Peyer's patch (tissue), 4 donors: ENCODE results near the gene KDM2B. TPM values are rescaled to one million over a fixed set of nuclear protein-coding genes. Genes with fewer than 3 reads are reported as not detected.

Experiments used
- DNase-seq, 3 donors: peaks; one replicate each; pipeline ENCODE4 v3.0.0-alpha.2; 2017 to 2019
- H3K27ac ChIP-seq, 4 donors: fragments of 200-600 bp; sonication (generic); one replicate each; pipeline ENCODE4 v1.5.1; 2016 to 2019
- H3K27me3 ChIP-seq, 2 donors: fragments of 200-600 bp; sonication (generic); one replicate each; pipeline ENCODE4 v1.5.1; 2019
- H3K36me3 ChIP-seq, 3 donors: fragments of 200-600 bp; sonication (generic); one replicate each; pipeline ENCODE4 v1.5.1; 2016 to 2019
- H3K4me1 ChIP-seq, 4 donors: fragments of 200-600 bp; sonication (generic); one replicate each; pipeline ENCODE4 v1.5.1; 2016 to 2019
- H3K4me3 ChIP-seq, 4 donors: fragments of 200-600 bp; sonication (generic); 1 replicate in 3 of 4; 2 replicates in 1 of 4; pipeline ENCODE4 v1.5.1; 2016 to 2019; ENCODE audit warnings: mild to moderate bottlenecking in 1 of 4
- H3K9me3 ChIP-seq, 4 donors: fragments of 200-600 bp; sonication (generic); one replicate each; pipeline ENCODE4 v1.5.1; 2016 to 2019; ENCODE audit warnings: mild to moderate bottlenecking in 1 of 4
- POLR2A ChIP-seq, 2 donors: fragments of 450-650 bp; IDR thresholded peaks; one replicate each; pipeline ENCODE4 v1.5.1; 2017; ENCODE audit warnings: antibody characterized with exemption in 2 of 2, mild to moderate bottlenecking in 2 of 2, moderate library complexity in 2 of 2
- total RNA-seq, 4 donors: library from RNA; depleted of rRNA; stranded (reverse); fragments of >200 nt; gene quantifications; one replicate each; pipeline ENCODE4 v1.1.0, GENCODE V29; 2016
- TF ChIP-seq, protein P1 (sequence below), 6 experiments: fragments of 450-650 bp in 4 of 6; fragments of 200-600 bp in 2 of 6; sonication (generic) in 1 of 6; IDR thresholded peaks; one replicate each; pipeline ENCODE4 v1.5.1; 2017 to 2019; ENCODE audit warnings: antibody characterized with exemption in 6 of 6, mild to moderate bottlenecking in 3 of 6, moderate library complexity in 1 of 6

Gene KDM2B
- total RNA-seq, 4 donors from 2014 or later = 10.0 to 115 (median 33.7) TPM

DNA sequence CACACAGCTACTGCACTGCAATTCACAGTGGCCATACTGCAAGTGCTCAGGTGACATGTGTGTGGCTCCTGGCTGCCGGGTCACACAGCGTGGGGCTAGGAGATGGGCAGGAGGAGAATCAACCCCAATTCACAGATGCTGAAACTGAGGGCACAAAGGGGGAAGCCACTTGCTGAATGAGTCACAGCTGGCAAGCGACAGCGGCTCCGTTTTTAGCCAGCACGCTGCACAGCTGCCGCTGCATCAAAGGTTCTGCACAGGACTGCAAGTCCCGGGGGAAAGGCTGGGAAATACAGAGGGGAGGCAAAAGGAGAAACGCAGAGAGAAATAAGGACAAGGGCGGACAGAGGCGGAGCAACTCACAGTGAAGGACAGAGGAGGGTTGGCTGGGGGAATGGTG lies 57.9 kb downstream of the KDM2B start:
- Histone ChIP-seq H3K27ac (peak overlapping the region in 1 of 4 donors; percentile 67), H3K36me3 (no peaks in the 10 kb centered on the region), H3K27me3 (no peaks in the 10 kb centered on the region), H3K9me3 (no peaks in the 10 kb centered on the region), H3K4me3 (peak overlapping the region in 1 of 4 donors; percentile 24), H3K4me1 (peaks cover 0 to 14% (median 0%) of the 10 kb centered on the region in 4 donors)
- TF ChIP-seq, protein P1, sequence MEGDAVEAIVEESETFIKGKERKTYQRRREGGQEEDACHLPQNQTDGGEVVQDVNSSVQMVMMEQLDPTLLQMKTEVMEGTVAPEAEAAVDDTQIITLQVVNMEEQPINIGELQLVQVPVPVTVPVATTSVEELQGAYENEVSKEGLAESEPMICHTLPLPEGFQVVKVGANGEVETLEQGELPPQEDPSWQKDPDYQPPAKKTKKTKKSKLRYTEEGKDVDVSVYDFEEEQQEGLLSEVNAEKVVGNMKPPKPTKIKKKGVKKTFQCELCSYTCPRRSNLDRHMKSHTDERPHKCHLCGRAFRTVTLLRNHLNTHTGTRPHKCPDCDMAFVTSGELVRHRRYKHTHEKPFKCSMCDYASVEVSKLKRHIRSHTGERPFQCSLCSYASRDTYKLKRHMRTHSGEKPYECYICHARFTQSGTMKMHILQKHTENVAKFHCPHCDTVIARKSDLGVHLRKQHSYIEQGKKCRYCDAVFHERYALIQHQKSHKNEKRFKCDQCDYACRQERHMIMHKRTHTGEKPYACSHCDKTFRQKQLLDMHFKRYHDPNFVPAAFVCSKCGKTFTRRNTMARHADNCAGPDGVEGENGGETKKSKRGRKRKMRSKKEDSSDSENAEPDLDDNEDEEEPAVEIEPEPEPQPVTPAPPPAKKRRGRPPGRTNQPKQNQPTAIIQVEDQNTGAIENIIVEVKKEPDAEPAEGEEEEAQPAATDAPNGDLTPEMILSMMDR (IDR thresholded peaks at IDR 0.05) = no peak
- TF ChIP-seq POLR2A (IDR thresholded peaks at IDR 0.05) = no peak
- DNase-seq = peak in 1 of 3 donors; percentile 54

DNA sequence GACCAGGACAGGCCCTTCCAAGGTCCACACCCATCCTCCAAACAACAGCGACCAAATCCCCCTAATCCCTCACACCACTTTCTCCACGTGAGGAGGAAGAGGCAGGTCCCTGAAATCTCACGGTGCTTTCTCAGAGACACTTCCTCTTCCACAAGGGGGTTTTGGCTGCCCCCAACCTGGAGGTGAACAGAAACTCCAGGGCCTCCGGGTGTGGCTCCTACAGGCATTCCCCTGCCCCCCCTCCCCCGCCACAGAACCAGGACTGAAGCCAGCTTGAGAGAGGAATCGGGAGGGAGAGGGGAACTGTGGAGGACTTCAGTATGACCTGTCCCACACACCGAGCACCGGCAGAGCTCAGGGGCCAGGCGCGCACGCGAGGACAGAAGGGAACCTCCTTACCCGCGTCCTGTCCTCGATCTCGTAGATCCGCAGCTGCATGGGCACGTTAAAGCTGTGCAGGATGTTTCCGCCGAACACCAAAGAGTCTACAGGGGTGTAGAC lies 60.2 kb downstream of the KDM2B start:
- H3K4me3 ChIP-seq = no peak overlapping the region
- no peaks in the 10 kb centered on the region for H3K36me3 ChIP-seq
- DNase-seq = no peak
- H3K4me1 ChIP-seq = peaks cover 0 to 14% (median 0%) of the 10 kb centered on the region in 4 donors
- no peaks in the 10 kb centered on the region for H3K27me3 ChIP-seq
- no peak overlapping the region for H3K27ac ChIP-seq
- no peaks in the 10 kb centered on the region for H3K9me3 ChIP-seq
- TF ChIP-seq POLR2A (IDR thresholded peaks at IDR 0.05) = no peak
- TF ChIP-seq, protein P1 (IDR thresholded peaks at IDR 0.05) = no peak

DNA sequence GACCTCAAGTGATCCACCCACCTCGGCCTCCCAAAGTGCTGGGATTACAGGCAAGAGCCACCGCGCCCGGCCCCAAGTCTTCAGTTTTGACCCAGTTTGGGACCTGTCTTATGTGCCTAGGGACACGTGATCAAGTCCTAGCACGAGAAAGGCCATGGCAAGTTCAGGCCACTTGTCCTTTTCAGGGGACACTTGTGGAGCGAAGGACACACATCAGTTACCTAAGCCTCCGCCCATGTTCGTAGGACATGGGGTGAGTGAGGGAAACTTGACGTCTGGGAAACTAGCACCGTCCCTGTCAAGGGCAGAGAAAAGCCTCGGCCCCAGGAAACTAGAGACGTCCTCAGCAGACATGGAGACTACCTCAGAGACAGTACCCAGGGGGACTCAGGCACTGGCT lies 60.7 kb downstream of the KDM2B start:
- no peak overlapping the region for H3K27ac ChIP-seq
- no peaks in the 10 kb centered on the region for H3K9me3 ChIP-seq
- DNase-seq = no peak
- peaks cover 0 to 14% (median 0%) of the 10 kb centered on the region in 4 donors for H3K4me1 ChIP-seq
- H3K4me3 ChIP-seq = no peak overlapping the region
- no peaks in the 10 kb centered on the region for H3K36me3 ChIP-seq
- no peaks in the 10 kb centered on the region for H3K27me3 ChIP-seq
- TF ChIP-seq, protein P1 (IDR thresholded peaks at IDR 0.05) = no peak
- no peak for TF ChIP-seq POLR2A (IDR thresholded peaks at IDR 0.05)

DNA sequence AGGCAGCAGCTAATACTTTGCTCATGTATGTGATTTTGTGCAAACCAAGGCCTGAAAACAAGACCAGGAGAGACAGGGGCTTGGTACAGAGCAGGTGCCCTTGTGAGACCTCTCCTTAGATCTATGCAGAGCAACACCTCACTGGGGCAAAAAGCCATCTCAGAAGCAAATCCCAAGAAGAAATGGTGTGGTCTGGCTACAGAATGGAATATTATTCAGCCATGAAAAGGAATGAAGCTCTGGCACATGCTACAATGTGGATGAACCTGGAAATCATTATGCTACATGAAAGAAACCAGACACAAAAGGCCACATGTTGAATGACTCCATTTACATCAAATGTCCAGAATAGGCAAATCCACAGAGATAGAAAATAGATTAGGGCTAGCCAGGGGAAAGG lies 61.6 kb downstream of the KDM2B start:
- H3K27ac ChIP-seq = no peak overlapping the region
- no peak overlapping the region for H3K4me3 ChIP-seq
- no peaks in the 10 kb centered on the region for H3K9me3 ChIP-seq
- DNase-seq = no peak
- H3K36me3 ChIP-seq = no peaks in the 10 kb centered on the region
- H3K4me1 ChIP-seq = peaks cover 0 to 8% (median 0%) of the 10 kb centered on the region in 4 donors
- TF ChIP-seq, protein P1 (IDR thresholded peaks at IDR 0.05) = no peak
- TF ChIP-seq POLR2A (IDR thresholded peaks at IDR 0.05) = no peak
- no peaks in the 10 kb centered on the region for H3K27me3 ChIP-seq

DNA sequence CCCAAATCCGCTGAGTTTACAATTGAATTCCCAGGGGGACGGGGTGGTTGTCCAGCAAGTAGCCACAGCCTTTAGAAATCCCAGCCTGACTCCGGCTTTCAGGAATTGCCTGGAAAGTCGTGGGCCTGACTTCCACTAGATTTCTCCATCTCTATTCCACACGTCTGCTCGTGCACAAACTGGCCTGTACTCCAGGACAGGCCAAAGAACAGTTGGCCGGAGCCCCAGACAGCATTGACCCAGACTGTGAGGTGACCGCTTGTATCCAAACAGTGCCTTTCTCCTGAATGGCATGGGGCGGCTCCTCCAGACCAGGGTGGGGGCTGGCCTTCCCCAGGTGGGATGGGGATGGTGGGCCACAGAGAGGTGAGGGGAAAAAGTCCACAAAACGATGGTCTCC lies 62.2 kb downstream of the KDM2B start:
- Histone ChIP-seq H3K27me3 (no peaks in the 10 kb centered on the region), H3K36me3 (no peaks in the 10 kb centered on the region), H3K4me3 (no peak overlapping the region), H3K4me1 (peaks cover 0 to 4% (median 0%) of the 10 kb centered on the region in 4 donors), H3K27ac (no peak overlapping the region), H3K9me3 (no peaks in the 10 kb centered on the region)
- no peak for TF ChIP-seq POLR2A (IDR thresholded peaks at IDR 0.05)
- TF ChIP-seq, protein P1 (IDR thresholded peaks at IDR 0.05) = no peak
- no peak for DNase-seq
